ENCODE data around the gene ATP8A2.

DNA sequence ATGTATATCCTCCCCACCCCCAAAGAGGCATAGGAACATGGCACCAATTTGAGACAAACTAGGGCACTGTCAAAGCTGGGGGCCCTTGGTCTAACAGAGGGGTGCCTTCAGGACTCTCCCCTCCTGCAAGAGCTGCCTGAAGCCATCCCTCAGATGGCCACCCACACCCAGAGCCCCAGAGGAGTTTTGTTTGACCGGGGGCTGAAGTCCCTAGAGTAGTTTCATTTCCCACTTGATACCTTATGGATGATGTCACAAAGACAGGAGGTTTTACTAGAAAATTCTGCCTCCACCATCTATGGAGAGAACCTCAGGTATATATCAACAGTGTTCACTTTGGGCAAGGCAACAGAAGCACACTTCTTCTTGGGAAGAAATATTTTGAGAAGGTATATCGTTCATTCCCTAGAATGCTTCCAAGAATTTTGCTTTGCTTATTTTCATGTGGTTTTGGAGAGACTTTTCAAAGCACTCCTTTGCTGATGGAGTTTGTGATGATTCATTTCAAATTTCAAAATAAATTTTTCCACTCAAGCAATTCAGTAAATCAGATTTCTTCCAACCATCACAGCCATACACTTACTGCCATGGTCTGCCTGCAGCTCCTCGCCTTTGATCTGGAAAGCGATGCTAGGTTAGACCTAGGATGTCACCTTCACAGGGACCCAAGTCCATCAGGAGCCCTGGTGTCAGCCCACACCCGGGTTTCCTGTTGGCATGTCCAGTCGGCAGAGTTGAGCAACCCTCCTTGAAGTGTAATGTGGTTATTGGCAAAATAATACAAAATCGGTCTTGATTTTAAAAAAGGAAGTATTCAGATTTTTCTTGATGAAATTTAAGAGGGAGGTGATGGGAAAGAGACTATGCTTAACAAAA, 473.0 kb downstream of the ATP8A2 start:
- TF ChIP-seq, protein P1, sequence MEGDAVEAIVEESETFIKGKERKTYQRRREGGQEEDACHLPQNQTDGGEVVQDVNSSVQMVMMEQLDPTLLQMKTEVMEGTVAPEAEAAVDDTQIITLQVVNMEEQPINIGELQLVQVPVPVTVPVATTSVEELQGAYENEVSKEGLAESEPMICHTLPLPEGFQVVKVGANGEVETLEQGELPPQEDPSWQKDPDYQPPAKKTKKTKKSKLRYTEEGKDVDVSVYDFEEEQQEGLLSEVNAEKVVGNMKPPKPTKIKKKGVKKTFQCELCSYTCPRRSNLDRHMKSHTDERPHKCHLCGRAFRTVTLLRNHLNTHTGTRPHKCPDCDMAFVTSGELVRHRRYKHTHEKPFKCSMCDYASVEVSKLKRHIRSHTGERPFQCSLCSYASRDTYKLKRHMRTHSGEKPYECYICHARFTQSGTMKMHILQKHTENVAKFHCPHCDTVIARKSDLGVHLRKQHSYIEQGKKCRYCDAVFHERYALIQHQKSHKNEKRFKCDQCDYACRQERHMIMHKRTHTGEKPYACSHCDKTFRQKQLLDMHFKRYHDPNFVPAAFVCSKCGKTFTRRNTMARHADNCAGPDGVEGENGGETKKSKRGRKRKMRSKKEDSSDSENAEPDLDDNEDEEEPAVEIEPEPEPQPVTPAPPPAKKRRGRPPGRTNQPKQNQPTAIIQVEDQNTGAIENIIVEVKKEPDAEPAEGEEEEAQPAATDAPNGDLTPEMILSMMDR (IDR thresholded peaks at IDR 0.05): no peak
- TF ChIP-seq NR3C1 (CRISPR knock-in tag; conservative IDR thresholded peaks at IDR 0.05; ENCODE audit: low read depth): no peak
- TF ChIP-seq, protein P2, sequence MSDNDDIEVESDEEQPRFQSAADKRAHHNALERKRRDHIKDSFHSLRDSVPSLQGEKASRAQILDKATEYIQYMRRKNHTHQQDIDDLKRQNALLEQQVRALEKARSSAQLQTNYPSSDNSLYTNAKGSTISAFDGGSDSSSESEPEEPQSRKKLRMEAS (CRISPR knock-in tag; IDR thresholded peaks at IDR 0.05): no peak

All from WTC11 (cell line).